ENCODE data around the gene STKLD1. TPM values are rescaled to one million over a fixed set of nuclear protein-coding genes. Genes with fewer than 3 reads are reported as not detected.

STKLD1 gene
- polyA plus RNA-seq, 2 of the 4 experiments (the other 2 are of a cell fraction) = 1.1 to 1.2 TPM

DNA sequence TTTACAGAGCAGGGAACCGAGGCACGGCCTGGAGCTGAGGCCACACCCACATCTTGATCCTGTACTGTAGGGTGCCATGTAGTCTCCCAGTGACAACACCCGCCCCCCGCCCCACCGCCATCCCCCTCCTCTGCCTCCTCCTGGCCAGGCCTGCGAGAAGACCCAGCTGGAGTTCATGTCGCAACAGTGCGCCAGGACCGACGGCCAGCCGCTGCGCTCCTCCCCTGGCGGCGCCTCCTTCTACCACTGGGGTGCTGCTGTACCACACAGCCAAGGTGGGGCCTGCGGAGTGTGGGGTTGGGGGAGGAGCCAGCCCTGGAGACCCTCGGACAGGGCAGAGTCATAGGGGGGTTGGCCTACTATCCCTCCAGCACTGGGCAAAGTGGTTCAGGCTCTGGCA is 60.5 kb downstream of the STKLD1 start:
- POLR2A ChIA-PET = no interaction called here

GRCh38 chr9:133437753-133438531 is 61.8 kb downstream of the STKLD1 start:
- peak in 1 of 2 experiments; percentile 46 for DNase-seq (ENCODE audit: low read depth in 1 of 2, low spot score in 1 of 2)
- WGBS (ENCODE audit: missing lambda C conversion rate) = 54% methylated on average over 10 of the region's 20 CpGs
- POLR2A ChIA-PET = no interaction called here
- TF ChIP-seq RAD21 (conservative IDR thresholded peaks at IDR 0.05 in 1 of 2, IDR thresholded peaks at IDR 0.05 in 1 of 2) (peak; percentile 44 to 65; a peak in 4 of 5 replicates), ZC3H11A (IDR thresholded peaks at IDR 0.05) (no peak), ESRRA (IDR thresholded peaks at IDR 0.05; ENCODE audit: borderline replicate concordance, low read length) (no peak), NPAS2 (CRISPR knock-in tag; IDR thresholded peaks at IDR 0.05; ENCODE audit: borderline replicate concordance) (no peak)
- TF ChIP-seq, protein P1, sequence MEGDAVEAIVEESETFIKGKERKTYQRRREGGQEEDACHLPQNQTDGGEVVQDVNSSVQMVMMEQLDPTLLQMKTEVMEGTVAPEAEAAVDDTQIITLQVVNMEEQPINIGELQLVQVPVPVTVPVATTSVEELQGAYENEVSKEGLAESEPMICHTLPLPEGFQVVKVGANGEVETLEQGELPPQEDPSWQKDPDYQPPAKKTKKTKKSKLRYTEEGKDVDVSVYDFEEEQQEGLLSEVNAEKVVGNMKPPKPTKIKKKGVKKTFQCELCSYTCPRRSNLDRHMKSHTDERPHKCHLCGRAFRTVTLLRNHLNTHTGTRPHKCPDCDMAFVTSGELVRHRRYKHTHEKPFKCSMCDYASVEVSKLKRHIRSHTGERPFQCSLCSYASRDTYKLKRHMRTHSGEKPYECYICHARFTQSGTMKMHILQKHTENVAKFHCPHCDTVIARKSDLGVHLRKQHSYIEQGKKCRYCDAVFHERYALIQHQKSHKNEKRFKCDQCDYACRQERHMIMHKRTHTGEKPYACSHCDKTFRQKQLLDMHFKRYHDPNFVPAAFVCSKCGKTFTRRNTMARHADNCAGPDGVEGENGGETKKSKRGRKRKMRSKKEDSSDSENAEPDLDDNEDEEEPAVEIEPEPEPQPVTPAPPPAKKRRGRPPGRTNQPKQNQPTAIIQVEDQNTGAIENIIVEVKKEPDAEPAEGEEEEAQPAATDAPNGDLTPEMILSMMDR (IDR thresholded peaks at IDR 0.05) = peak; percentile 33
- TF ChIP-seq, protein P2, sequence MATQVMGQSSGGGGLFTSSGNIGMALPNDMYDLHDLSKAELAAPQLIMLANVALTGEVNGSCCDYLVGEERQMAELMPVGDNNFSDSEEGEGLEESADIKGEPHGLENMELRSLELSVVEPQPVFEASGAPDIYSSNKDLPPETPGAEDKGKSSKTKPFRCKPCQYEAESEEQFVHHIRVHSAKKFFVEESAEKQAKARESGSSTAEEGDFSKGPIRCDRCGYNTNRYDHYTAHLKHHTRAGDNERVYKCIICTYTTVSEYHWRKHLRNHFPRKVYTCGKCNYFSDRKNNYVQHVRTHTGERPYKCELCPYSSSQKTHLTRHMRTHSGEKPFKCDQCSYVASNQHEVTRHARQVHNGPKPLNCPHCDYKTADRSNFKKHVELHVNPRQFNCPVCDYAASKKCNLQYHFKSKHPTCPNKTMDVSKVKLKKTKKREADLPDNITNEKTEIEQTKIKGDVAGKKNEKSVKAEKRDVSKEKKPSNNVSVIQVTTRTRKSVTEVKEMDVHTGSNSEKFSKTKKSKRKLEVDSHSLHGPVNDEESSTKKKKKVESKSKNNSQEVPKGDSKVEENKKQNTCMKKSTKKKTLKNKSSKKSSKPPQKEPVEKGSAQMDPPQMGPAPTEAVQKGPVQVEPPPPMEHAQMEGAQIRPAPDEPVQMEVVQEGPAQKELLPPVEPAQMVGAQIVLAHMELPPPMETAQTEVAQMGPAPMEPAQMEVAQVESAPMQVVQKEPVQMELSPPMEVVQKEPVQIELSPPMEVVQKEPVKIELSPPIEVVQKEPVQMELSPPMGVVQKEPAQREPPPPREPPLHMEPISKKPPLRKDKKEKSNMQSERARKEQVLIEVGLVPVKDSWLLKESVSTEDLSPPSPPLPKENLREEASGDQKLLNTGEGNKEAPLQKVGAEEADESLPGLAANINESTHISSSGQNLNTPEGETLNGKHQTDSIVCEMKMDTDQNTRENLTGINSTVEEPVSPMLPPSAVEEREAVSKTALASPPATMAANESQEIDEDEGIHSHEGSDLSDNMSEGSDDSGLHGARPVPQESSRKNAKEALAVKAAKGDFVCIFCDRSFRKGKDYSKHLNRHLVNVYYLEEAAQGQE (IDR thresholded peaks at IDR 0.05) = peak; percentile 34; the same call in 1 of the 2 replicates
- CTCF ChIA-PET = interaction anchor here (0.6 to 2.3 kb wide), 14 partner anchors 10 to 257 kb away, joined by 3 to 9 read pairs (median 4); partner anchors contain the start of genes SURF1 and SURF2
- Histone ChIP-seq H3K4me2 (no peak overlapping the region), H3K4me1 (no peaks in the 10 kb centered on the region), H3K9me3 (no peaks in the 10 kb centered on the region), H3K4me3 (no peak overlapping the region), H3K27ac (no peak overlapping the region)
- ATAC-seq = peak; percentile 52 to 88; a peak in 5 of 6 replicates
- FAIRE-seq = no peak

More for the DNA sequence above, 60.5 kb downstream of the STKLD1 start:
- ATAC-seq = no peak
- 59% methylated on average over 5 of the region's 16 CpGs for WGBS (ENCODE audit: missing lambda C conversion rate)
- Histone ChIP-seq H3K4me3 (no peak overlapping the region), H3K9me3 (no peaks in the 10 kb centered on the region), H3K4me2 (no peak overlapping the region), H3K27ac (no peak overlapping the region), H3K4me1 (no peaks in the 10 kb centered on the region)
- DNase-seq (ENCODE audit: low read depth in 1 of 2, low spot score in 1 of 2) = no peak
- CTCF ChIA-PET = interaction anchor here (1.2 to 2.3 kb wide), 2 partner anchors 8 to 30 kb away, joined by 4 to 9 read pairs; no protein-coding TSS in a partner anchor
- FAIRE-seq = no peak
- TF ChIP-seq JUN (IDR thresholded peaks at IDR 0.05) (no peak), ZC3H11A (IDR thresholded peaks at IDR 0.05) (no peak), RAD21 (conservative IDR thresholded peaks at IDR 0.05 in 1 of 2, IDR thresholded peaks at IDR 0.05 in 1 of 2) (no peak), EP300 (IDR thresholded peaks at IDR 0.05) (no peak), USF2 (IDR thresholded peaks at IDR 0.05) (no peak), HEYL (CRISPR knock-in tag; IDR thresholded peaks at IDR 0.05) (no peak), NR3C1 (IDR thresholded peaks at IDR 0.05) (no peak), TP53 (CRISPR knock-in tag; IDR thresholded peaks at IDR 0.05) (no peak)
- TF ChIP-seq, protein P3, sequence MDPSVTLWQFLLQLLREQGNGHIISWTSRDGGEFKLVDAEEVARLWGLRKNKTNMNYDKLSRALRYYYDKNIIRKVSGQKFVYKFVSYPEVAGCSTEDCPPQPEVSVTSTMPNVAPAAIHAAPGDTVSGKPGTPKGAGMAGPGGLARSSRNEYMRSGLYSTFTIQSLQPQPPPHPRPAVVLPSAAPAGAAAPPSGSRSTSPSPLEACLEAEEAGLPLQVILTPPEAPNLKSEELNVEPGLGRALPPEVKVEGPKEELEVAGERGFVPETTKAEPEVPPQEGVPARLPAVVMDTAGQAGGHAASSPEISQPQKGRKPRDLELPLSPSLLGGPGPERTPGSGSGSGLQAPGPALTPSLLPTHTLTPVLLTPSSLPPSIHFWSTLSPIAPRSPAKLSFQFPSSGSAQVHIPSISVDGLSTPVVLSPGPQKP (IDR thresholded peaks at IDR 0.05; ENCODE audit: low read depth, low read length) = no peak
- TF ChIP-seq, protein P4, sequence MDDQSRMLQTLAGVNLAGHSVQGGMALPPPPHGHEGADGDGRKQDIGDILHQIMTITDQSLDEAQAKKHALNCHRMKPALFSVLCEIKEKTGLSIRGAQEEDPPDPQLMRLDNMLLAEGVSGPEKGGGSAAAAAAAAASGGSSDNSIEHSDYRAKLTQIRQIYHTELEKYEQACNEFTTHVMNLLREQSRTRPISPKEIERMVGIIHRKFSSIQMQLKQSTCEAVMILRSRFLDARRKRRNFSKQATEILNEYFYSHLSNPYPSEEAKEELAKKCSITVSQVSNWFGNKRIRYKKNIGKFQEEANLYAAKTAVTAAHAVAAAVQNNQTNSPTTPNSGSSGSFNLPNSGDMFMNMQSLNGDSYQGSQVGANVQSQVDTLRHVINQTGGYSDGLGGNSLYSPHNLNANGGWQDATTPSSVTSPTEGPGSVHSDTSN (IDR thresholded peaks at IDR 0.05) = no peak

Data from A549 (cell line).